Measurements from ENCODE around the gene MAP7D3. TPM values are rescaled to one million over a fixed set of nuclear protein-coding genes. Genes with fewer than 3 reads are reported as not detected.

MAP7D3 gene
- total and polyA plus RNA-seq, 2 of the 4 experiments (the other 2 are of a cell fraction): 10.0 to 23.8 TPM

GRCh38 chrX:136200466-136200865 is 50.7 kb downstream of the MAP7D3 start:
- no peak for TF ChIP-seq POLR2A (IDR thresholded peaks at IDR 0.05; ENCODE audit: low read depth, low read length)
- TF ChIP-seq FOS (IDR thresholded peaks at IDR 0.05; ENCODE audit: low read depth, low read length): no peak
- TF ChIP-seq RAD21 (IDR thresholded peaks at IDR 0.05; ENCODE audit: low read length): peak; percentile 47
- TF ChIP-seq CTCF (conservative IDR thresholded peaks at IDR 0.05; ENCODE audit: low read depth, low read length): peak; percentile 45
- peak; percentile 41 for TF ChIP-seq SMC3 (IDR thresholded peaks at IDR 0.05; ENCODE audit: low read depth, low read length)
- Histone ChIP-seq H2AK9ac (replicated peaks; ENCODE audit: low read depth, low read length, poor library complexity) (no peak overlapping the region), H3K9me1 (ENCODE audit: insufficient read depth, low read length) (no peaks in the 10 kb centered on the region), H2BK120ac (ENCODE audit: low read depth, low read length) (peak overlapping the region; percentile 21; the same call in 1 of the 2 replicates), H3K27me3 (ENCODE audit: control insufficient read depth, insufficient read depth, low read length) (peaks cover 3% of the 10 kb centered on the region; the same call in 1 of the 2 replicates), H2BK5ac (ENCODE audit: low read depth, low read length, poor library complexity, severe bottlenecking) (peak overlapping the region; percentile 42), H4K8ac (ENCODE audit: low read depth in 2 of 2, low read length in 2 of 2) (no peak overlapping the region), H3K4me3 (ENCODE audit: insufficient read depth, low read depth, low read length) (no peak overlapping the region), H3K4ac (ENCODE audit: low read depth, low read length) (peak overlapping the region; percentile 8; the same call in 1 of the 2 replicates), H4K20me1 (ENCODE audit: insufficient read depth, low read length) (no peaks in the 10 kb centered on the region), H2AK5ac (ENCODE audit: low read depth, low read length) (no peak overlapping the region), H3K56ac (ENCODE audit: extremely low read depth, insufficient read depth, low read length) (no peak overlapping the region), H3K9me3 (ENCODE audit: control insufficient read depth, insufficient read depth, low read length) (no peaks in the 10 kb centered on the region), H3K27ac (ENCODE audit: insufficient read depth, low read length) (peak overlapping the region; percentile 37; the same call in 1 of the 2 replicates), H3K14ac (replicated peaks; ENCODE audit: low read depth, low read length) (no peak overlapping the region), H3K36me3 (ENCODE audit: control insufficient read depth, insufficient read depth, low read length) (no peaks in the 10 kb centered on the region), H3K4me2 (ENCODE audit: low read depth, low read length) (no peak overlapping the region; the same call in 1 of the 2 replicates), H4K5ac (ENCODE audit: low read depth, low read length) (no peak overlapping the region), H3K23ac (ENCODE audit: low read depth, low read length) (no peak overlapping the region), H2AFZ (replicated peaks; ENCODE audit: low read length, poor library complexity) (no peak overlapping the region), H4K91ac (ENCODE audit: insufficient read depth, low read depth, low read length) (no peak overlapping the region), H2BK20ac (ENCODE audit: low read depth, low read length) (peak overlapping the region; percentile 8; the same call in 1 of the 2 replicates), H2BK15ac (ENCODE audit: low read depth, low read length) (0 out of 3 replicates have a peak overlapping the region, but pooled peaks have one; percentile 13), H3K4me1 (ENCODE audit: control insufficient read depth, insufficient read depth, low read length) (peaks cover 11% of the 10 kb centered on the region), H3K79me1 (ENCODE audit: low read depth in 1 of 2, low read length in 2 of 2) (0 out of 4 replicates have a peak, but pooled peaks cover 0 to 7% of the 10 kb centered on the region in 2 experiments), H3K18ac (ENCODE audit: low read depth, low read length) (no peak overlapping the region; the same call in 1 of the 2 replicates), H3K9ac (ENCODE audit: low read depth, low read length) (no peak overlapping the region)
- no TSS peak for BruUV-seq (replicated peaks)
- no CpG with 5 or more reads among the region's 2 CpGs for WGBS, 2 experiments (ENCODE audit: extremely low coverage in 2 of 2, insufficient read length in 1 of 2)
- DNase-seq: peak; percentile 58
- ChIA-PET POLR2A (ENCODE audit: unreplicated experiment) (no interaction called here), CTCF (interaction anchor here (1.3 kb wide), 1 partner anchor 31 kb away, joined by 3 read pairs; no protein-coding TSS in a partner anchor)
- in situ Hi-C loops (cut with MboI; ENCODE audit: low sequenced_read_pairs) (no loop called here), intact Hi-C loops (cut with micrococcal nuclease) (no loop called here), dilution Hi-C loops (cut with HindIII; ENCODE audit: low sequenced_read_pairs, unreplicated experiment) (no loop called here)
- peak; percentile 50; the same call in 1 of the 2 replicates for ATAC-seq (ENCODE audit: low read depth)
